HG03432 (cell line): Measurements from ENCODE around the gene SLC25A23.
"Not testable (repeated sequence)": the region's sequence is repeated elsewhere in the genome, so short reads cannot be mapped to it uniquely, and the experiment has no call there.

ENCODE experiments used
- ATAC-seq: cut with Tn5 transposase; IDR thresholded peaks from one replicate; pipeline ENCODE4 v1.9.1; 2021; ENCODE audit warnings: mild to moderate bottlenecking, moderate library complexity; ENCODE audit not compliant: unreplicated experiment

SLC25A23 gene

DNA sequence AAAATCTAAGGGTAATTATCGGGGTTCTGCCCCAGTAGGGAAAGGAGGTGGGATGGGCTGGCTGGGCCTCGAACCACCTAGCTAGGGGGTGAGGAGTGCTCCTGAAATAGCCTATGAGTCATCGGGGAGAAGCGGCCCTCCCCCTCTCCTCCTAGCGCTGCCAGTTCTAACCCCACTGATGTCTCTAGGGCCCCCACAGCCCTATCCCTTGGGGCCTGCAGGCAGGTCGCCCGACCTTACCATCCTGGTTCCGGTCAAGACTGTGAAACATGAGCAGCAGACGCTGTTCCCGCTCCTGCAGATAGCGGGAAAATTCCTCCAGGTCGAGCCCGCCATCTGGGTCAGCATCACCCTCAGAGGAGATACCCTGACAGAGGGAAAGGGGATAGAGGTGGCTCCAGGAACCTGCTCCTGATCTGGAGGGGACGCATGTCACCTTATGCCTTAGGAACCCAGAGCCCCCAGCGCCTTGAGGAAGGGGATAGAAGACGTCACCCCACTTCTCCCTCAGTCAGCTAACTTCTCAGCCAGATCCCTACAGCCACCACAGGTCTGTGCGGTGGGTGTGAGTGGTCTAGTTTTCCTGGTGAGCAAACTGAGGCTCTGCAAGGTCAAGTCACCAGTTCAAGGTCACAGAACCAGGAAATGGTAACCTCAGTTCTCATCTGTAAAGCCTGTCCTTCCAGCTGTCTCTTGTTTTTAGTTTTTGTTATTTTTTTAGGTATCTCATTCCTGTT is 1.5 kb downstream of the SLC25A23 start:
- ATAC-seq, result no peak

DNA sequence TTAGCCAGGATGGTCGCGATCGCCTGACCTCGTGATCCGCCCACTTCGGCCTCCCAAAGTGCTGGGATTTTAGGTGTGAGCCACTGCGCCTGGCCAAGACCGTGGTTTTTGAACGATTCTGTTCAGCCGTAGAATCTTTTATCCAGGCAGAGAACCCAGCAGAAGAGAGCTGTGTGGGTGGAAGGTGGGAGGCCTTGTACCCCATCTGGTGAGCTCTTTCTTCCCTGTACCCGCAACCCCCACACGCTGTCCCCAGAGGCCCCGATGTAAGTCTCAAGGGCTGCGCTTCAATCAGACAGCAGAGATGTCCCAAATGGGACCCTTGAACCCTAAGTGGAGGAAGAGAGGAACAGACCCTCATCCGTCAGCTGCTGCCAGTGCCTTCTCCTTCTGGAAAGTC is 3.7 kb downstream of the SLC25A23 start:
- ATAC-seq, result no peak

DNA sequence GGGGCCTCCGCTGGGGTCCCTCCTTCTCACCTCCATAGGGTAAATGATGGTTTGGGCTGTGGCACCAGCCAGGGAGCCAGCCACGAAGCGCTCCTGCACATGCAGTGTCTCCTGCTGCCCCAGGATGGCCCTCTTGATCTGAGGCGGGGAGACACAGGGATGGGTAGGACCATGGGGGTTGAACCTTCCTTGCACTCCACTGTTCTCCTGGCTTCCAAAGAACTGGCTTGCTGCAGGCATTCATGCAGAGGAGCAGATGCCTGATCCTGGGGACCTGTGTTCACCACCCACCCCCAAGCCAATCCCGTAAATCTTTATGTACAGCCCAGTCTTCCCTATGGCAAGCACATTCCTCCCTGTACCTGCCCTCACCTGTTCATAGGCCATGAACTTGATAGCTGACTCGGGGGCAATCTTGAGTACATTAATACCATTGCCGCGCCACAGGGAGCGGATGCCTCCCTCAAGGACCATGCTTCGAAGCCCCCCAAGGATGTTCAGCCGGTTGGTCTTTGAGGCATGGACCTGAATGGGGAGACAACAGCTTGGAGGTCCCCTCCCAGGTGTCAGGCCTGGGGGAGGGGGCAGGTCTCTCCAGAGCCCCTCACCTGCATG is 5.5 kb downstream of the SLC25A23 start:
- no peak for ATAC-seq

DNA sequence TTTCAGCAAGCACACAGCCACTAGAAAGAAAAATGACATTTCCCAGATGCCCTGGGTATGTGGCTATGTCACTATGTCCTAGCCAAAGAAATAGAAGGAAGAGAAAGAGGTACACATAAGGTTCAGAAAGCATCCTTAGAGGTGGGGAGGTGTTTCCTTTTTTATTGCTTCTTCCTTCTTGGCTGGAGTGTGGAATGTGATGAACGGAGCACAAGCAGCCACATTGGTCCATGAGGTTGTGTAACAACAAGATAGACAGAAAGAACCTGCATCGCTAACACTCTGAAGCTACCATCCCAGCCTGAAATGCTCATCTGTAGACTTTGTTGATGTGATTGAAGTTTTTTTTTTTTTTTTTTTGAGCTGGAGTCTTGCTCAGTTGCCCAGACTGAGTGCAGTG is 6.7 kb downstream of the SLC25A23 start:
- ATAC-seq, result no peak

DNA sequence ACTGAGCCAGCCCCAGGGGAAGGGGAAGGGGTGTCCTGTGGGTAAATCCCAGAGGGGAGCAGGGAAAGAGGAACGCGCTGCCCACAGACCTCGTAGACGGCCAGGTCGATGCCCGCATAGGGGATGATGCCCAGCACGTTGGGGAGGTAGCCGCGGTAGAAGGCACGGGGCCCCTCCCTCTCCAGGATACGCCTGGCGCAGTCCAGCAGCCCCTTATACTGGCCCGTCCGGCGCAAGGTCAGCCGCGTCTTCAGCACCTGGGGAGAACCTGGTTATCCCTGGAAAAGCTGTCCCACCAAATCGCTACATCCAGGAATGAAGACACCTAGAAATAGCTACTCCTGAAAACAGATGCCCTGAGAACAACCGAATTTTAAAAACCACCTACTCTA is 7.4 kb downstream of the SLC25A23 start:
- no peak for ATAC-seq

DNA sequence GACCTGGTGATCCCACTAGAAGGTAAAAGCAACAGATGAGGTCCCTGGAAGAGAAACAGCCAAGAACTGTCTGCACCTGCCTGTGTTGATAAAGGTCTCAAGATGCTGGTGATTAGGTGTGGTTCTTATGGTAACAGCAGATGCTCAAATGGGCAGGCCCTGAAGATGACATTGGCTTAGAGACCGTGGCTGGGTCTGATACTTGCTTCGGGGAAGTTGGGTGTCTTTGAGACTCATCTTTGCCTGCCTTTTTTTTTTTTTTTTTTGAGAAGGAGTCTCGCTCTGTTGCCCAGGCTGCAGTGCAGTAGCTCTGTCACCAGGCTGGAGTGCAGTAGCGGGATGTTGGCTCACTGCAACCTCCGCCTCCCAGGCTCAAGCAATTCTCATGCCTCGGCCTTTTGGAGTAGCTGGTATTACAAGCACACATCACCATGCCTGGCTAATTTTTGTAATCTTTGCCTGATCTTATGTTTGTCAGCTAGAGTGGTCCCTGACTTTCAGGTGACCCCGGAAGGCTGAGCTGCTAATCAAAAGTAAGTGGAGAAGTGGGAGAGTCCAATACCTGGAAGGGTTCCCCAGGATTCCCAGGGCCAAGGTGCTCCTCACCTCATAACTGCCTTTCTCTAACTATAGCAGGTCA is 7.9 kb downstream of the SLC25A23 start:
- ATAC-seq, result no peak

DNA sequence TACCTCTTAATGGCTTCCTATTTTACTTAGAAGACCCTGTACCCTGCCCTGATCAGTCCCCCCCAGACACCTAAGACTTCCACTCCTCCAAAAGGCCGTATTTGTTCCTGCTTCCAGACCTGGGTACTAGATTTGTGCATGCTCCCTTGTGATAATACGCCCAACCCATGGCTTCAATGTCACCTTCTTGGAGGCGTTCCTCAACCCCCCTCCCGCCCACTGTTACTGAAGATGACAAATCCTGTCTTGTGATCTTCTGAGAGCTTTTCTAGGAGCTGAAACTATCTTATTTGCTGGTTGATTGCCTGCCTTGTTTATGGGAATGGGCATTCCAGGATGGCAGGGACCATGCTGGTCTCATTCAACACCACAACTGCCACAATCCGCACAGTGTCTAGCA is 9.4 kb downstream of the SLC25A23 start:
- ATAC-seq, result no peak

DNA sequence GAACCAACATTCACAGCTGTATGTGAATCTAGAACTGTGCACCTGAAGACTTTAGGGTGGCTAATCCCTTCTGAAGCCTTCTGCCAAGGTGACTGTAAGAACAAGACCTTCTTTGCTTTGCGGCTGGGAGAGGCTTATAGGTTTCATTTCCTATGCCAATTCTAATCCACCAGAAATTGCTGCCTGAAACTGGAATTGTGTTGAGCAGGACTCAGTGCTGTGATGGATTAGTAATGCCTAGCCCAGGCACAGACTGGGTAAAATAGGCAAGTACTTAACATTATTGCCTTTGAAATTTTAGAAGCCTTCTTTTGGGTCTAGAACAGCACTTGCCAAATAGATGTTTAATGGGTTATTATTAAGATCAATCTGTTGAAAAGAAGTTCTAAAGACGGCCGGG is 11.5 kb downstream of the SLC25A23 start:
- no peak for ATAC-seq

DNA sequence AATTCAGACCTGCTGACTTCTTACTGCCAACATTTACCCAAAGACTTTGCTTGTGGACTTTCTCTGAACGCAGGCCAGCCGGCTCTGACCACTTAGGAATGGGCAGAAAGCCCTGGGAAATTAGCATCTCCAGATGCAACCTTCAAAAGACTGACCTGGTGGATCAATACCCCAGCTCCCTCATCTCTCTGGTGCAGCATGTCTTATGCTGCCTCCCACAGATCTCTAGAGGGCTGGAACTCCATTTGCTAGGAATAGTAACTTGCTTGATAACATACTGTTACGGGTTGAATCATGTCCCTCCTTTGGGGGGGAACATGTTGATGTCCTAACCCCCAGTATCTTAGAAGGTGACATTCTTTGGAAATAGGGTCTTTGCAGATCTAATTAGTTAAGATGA is 13.1 kb downstream of the SLC25A23 start:
- no peak for ATAC-seq

DNA sequence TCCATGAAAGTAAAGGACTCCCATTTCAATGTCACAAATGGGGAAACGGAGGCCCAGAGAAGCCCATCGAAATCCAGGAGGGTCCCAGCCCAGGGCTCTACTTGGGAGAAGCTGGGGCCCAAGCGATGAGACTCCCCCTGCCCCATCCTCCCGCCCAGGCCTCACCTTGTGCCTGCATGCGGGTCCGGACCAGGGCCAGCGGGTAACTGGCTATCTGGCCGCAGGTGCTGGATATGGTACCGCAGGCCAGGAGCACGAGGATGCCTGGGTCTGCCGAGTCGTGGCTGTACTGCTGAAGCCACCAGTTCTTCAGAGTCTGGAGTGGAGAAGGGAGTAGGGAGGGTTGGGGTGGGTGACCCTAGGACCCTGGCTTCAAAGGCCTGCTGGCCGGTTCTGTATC is 15.6 kb downstream of the SLC25A23 start:
- ATAC-seq, result no peak

DNA sequence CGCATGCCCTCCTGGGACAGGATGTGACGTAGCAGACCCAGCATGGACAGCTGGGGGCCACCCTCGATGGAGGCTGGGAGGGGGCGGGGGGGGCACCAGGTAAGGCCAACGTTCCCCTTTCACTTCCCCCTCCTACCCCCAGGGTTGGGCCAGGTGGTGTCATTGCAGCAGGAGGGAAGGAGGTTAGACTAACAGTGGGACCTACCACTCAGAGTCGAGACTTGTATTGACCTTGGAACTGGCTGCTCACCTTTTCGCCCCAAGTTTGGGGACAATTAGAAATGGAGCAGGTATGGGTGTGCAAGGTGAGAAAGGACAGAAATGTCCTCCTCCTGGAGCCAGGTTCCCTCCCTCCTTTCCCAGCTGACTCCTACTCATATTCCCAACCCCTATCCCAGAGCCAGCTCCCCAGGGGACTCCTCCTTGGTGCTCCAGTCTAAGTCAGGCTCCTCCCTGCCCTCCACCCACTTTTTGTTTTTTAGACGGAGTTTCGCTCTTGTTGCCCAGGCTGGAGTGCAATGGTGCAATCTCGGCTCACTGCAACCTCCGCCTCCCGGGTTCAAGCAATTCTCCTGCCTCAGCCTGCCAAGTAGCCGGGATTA is 17.4 kb downstream of the SLC25A23 start:
- no peak for ATAC-seq

DNA sequence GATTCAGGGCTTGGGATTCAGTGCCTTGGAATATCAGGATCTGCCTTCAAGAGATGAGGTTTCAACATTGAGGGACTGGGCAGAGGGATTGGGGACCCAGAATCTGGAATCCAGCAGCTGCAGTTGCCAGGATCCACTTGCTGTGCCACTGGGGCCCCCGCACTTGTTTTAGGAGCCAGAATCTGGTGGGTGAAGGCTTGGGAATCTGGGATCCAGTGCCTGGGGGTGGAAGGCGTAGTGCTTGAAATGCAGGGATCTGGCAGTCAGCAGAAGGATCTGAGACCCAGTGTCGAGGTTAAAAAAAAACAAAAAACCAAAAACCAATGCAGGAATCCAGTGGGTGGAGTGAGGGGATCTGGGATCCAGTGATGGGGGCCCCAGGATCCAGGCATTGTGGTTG is 18.7 kb downstream of the SLC25A23 start:
- no peak for ATAC-seq

DNA sequence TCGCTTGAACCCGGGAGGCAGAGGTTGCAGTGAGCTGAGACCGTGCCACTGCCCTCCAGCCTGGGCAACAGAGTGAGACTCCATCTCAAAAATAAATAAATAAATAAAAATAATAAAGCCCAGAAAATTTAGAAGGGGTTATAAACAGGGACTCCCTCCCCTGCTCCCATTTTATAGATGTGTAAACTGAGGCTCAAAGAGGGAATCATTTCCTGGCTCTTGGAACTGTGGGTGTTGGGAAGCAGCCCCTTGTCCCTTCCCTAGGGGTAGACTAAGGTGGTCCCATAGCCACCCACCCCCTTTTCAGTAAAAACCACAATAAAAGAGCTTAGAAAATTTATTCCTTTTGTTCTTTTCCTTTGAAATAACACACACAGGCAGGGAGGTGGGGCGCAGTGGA is 19.8 kb downstream of the SLC25A23 start:
- ATAC-seq, result no peak

DNA sequence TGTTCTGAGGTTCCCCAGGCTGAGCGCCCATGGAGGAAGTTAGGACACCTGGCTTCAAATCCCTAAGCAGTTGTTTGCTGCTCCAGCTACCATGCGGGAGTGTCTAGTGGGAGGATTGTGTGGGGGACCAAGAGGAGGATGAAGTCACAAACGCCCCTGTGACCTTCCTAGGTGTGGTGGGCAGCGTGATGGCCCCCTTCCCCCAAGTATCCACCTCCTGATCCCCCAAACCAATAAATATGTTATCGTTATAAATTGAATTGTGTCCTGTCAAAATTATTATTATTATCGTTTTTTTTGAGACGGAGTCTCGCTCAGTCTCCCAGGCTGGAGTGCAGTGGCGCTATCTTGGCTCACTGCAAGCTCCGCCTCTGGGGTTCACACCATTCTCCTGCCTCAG is 25.9 kb downstream of the SLC25A23 start, which contains the start of gene SLC25A41:
Gene SLC25A41 (minus strand): TSS at position 101 of the 400 bp plus-strand sequence. CDS start 70 bp downstream, at position 31.
- no peak for ATAC-seq

DNA sequence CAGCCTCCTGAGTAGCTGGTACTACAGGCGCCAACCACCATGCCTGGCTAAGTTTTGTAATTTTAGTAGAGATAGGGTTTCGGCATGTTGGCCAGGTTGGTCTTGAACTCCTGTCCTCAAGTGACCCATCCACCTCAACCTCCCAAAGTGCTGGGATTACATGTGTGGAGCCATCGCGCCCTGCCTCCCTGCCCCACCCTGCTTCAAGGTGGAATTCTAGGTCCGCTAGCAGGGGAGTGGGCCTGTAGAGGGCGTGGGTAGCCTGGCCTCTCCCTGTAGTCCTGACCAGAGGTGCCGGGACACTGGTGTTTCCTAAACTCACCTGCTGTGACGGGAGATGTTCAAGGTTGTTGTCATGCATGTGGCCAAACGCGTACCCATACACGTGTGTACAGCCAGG is 26.4 kb downstream of the SLC25A23 start:
- no peak for ATAC-seq

DNA sequence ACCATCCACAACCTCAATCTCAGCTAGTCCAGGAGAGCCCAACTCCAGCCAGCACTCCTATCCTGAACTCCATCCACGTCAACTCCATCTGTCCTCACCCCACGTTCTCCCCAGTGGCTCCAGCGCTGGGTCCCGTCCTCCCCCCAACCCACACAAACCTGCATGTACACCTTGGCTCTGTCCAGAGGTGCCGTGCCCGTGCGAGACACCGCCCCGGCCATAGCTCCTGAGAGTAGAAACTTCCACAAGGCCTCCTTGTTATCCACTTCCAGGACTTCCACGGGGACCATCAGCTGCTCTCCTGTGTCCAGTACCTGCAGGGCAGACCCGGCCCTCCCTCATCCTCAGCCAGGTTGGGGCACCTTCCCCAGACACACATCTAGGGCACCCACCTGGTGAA is 27.7 kb downstream of the SLC25A23 start:
- no peak for ATAC-seq

DNA sequence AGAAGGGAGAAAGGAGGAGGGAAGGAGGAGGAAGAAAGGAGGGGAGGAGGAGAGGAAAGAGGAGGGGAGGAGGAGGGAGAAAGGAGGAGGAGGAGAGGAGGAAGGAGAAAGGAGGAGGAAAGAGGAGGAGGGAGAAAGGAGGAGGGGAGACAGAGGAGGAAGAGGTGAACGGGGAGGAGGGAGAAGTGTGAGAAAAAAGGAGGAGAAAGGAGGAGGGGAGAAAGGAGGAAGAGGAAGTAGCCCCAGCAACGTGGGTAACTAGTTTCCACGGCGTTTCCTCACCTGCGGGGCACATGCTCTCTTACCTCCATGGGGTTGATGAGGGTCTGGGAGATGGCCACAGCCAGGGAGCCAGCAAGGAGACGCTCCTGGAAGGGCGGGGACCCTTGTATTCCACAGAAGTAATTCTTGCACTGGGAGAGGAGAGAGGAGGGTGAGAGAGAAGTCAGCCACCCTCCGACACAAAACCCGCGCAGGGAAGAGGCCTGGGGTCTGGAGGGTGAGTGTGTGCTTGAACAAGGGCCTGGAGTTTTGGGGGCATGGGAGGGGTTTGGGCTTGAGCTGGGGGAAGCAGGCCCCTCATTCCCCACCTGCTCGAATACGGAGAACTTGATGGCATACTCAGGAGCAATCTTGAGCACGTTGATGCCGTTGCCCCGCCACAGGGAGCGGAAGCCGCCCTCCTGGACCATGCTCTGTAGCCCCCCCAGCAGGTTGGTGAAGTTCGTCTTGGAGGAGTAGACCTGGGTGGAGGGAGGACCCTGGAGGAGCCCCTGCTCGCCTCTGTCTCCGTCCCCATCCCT is 30.0 kb downstream of the SLC25A23 start:
- no peak for ATAC-seq

DNA sequence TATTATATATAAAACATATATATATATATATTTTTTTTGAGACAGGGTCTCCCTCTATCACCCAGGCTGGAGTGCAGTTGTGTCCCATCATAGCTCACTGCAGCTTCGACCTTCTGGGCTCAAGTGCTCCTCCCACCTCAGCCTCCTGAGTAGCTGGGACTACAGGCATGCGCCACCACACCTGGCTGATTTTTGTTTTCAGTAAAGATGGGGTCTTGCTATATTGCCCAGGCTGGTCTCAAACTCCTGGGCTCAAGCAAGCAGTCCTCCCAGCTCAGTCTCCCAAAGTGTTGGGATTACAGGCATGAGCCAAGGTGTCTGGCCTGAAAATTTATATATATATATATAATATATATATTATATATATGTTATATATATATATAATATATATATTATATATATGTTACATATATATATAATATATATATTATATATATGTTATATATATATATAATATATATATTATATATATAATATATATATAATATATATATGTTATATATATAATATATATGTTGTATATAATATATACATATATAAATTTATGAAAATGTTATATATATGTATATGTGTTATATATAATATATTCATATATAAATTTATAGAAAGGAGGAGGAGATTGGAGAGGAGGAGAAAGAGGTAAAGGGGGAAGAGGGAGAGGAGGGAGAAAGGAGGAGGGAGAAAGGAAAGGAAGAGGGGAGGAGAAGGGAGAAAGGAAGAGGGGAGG is 30.7 kb downstream of the SLC25A23 start:
- ATAC-seq, result not testable (repeated sequence)

DNA sequence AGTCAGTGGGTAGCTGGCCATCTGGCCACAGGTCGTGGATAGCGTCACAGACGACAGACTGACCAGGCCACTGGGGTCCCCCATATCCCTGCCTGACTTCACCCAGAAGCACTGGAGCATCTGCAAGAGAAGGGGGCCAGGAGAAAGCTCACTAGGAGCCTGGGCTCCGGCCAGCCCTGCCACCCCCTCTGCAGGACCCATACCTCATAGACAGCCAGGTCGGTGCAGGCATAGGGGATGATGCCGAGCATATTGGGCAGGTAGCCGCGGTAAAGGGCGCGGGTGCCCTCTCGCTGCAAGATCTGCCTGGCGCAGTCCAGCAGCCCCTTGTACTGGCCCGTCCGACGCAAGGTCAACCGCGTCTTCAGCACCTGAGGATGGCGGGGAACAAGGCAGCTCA is 32.5 kb downstream of the SLC25A23 start:
- no peak for ATAC-seq
